HG02642 (cell line): ENCODE data around the gene SH3BP4.
"Not testable (repeated sequence)": the region's sequence is repeated elsewhere in the genome, so short reads cannot be mapped to it uniquely, and the experiment has no call there.

Experiments
- ATAC-seq: cut with Tn5 transposase; IDR thresholded peaks from one replicate; pipeline ENCODE4 v1.9.1; 2021; ENCODE audit warnings: mild to moderate bottlenecking; ENCODE audit not compliant: unreplicated experiment, poor library complexity

Gene SH3BP4

GRCh38 chr2:235007664-235008457, 56.0 kb downstream of the SH3BP4 start:
- no peak for ATAC-seq

- ATAC-seq = no peak
Observed at GRCh38 chr2:235008584-235009044, 56.8 kb downstream of the SH3BP4 start.

DNA sequence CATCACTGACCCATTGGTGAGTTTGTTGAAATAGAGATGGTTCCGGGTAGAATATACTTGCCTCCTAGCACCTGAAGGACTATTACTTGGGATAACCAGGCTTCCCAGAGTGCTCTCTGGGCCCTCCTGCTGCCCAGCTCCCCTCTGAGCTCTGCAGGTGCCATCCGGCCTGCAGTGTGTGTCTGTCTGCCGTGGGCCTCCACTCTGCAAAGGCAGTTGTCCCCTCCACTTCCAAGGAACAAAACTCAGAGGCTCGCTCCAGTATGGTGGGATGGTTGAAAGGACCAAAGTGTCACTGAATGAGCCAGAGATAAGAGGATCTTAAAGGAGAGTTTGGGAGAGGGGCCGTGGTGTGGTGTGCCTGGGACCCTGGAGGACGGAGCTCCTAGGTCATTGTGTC, 57.3 kb downstream of the SH3BP4 start:
- ATAC-seq = no peak

- no peak for ATAC-seq
Observed at GRCh38 chr2:235010117-235010714, 58.4 kb downstream of the SH3BP4 start.

DNA sequence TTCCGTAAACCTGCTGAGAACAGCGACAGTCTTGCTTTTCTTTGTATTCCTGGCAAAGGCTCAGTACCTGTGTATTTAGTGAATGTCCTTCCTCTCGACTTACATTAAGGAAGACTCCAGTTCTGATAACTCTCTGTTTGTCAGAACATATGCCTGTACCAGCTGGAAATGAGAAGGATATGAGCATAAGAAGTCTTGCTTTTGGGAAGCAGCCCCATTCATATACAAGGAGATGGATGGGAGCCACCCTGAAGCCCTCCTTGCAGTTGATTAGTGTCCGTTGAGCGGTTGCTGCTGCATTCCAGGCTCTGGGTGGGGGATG, 59.8 kb downstream of the SH3BP4 start:
- no peak for ATAC-seq

DNA sequence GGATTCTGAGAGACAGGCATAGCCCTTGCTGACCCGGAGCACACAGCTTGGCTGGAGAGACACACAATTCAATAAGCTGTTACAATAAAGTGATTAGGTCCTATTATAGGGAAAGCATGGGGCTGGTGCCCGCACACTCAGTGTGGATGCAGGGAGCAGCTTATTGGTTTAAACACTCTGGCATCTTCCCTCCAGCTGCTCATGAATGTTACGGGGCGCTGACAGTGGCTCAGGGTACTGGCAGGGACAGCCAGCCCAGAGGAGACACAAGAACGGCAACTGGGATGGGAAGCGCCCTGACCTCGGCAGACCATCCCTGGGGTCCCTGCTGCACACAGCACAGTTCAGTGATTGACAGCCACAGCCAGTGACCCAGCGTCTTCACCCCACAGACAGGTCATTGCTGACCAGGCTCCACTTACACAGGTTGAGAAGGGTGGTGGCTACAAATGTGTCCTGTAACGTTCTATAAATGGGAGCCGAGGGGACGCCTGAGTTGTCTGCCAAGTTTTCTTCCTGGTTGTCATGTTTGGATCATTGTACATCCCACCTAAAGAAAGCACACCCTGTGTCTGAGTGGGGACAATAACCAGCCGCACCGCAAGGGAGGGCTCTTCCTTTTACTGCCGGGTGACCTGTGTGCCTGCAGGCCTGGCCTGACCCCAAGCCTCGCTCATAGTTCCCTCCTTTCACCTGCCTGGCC, 60.3 kb downstream of the SH3BP4 start:
- ATAC-seq = no peak

DNA sequence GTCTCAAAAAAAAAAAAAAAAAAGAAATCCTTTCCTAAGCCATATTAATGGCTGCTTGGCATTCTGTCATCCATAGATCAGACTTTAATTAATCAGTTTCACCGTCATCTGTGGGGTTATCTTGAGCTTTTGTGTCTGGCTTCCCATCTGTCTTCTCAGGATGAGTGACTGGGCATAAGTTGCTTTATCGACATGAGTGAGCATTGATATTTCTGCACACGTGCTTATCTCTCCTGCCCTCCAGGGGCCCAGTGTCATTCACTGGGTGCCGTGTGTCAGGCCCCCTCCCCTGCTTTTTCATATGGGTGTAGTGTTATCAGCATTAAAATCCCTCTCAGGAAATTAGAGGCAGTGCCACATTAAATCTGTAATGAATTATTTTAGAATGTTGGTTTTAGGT, 65.6 kb downstream of the SH3BP4 start:
- no peak for ATAC-seq

GRCh38 chr2:235018838-235019237, 67.0 kb downstream of the SH3BP4 start:
- ATAC-seq = no peak

DNA sequence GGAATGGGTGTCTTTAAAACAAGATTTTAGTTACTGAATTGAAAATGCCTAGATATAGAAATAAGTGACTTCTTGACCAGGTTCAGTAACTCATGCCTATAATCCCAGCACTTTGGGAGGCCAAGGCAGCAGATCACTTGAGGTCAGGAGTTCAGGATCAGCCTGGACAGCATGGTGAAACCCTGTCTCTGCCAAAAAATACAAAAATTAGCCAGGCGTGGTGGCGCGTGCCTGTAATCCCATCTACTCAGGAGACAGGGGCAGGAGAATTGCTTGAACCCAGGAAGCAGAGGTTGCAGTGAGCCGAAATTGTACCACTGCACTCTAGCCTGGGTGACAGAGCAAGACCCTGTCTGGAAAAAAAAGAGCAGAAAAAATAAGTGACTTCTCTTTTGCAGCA, 68.3 kb downstream of the SH3BP4 start:
- not testable (repeated sequence) for ATAC-seq

DNA sequence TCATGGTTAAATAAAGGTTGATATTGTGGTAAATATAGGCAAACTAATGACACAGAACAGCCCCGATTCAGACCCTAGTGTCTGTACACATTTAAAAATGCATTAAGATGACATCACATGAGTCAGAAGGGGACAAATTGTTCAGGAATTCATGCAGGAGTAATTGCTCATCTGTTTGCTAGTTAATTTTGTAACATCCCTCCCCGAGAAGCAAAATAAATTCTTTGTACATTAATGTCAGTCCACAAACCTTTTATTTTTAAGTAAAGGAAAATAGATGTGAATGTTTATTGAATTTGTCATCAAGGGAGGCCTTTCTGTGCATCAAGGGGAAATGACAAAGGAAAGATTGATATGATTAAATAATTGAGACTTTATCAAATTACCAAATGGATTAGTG, 69.9 kb downstream of the SH3BP4 start:
- no peak for ATAC-seq

DNA sequence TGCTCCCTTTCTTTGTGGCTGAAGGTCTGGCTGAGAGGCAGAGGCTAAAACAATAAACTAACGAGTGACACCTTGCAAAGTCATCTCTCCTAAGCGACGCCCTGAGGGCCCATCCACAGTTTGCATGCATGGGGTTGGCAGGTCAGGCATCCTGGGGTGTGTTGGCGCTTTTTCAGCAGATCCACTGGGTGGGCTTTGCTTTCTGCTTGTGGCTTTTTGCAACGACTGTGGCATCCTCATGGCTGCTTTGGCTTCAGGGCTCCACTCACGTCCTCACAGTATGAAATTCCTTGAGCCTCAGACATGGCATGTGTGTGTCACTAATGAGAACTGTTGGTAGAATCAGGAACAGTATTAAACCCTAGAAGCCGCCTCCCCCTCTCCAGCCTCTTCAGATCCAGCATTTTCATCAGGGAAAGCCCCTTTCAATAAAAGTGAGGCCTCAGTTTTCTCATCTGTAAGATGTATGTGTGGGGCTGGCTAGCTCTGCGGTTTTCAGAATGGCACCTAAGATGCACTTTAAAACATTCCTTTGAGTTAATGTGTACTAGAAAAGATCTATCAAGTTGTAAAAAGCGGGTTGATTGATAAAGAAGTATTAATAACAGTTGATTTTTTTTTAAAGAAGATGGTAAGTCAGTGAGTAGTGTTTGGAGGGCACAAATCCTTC, 72.5 kb downstream of the SH3BP4 start:
- ATAC-seq = no peak

DNA sequence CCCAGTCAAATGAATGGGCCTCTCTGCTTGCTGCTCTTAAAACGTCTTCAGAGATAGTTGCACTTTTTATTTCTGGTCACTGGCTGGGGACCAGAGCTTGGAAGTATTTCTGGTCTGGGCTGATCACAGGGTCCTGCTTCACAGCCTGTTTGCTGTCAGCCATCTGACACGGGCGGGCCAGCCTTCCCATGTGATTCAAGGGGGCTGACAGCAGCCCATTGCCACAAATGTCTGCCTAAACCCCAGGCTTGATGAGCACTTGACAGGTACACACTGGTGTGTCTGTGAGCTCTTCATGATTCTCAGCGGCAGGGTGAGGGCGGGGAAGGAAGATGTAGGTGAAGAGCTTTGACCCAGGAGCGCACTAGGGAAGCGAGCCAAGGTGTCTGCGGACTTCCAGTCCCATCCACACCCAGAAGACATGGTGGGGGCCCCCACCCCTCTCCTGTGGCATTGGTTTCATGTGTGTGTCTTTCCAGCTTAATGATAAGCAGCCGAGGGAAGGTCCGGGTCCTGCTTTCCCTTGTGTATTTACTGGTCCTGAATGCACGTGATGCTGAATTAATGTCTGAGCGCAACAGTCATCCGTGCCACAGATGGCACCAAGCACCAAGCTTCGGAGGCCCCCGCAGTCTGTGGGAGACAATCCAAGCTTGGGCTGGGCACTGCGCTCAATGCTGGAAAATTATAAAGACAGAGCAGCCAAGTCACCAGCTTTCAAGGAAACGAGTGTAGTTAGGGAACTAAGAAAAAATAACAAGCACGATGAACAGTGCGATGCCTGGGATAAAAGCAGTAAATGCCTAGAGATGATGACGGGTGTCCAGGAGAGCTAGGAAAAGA, 73.3 kb downstream of the SH3BP4 start:
- ATAC-seq = no peak

GRCh38 chr2:235025800-235026536, 74.2 kb downstream of the SH3BP4 start:
- ATAC-seq = no peak

GRCh38 chr2:235026649-235027557, 75.1 kb downstream of the SH3BP4 start:
- no peak for ATAC-seq

GRCh38 chr2:235027558-235028214, 75.9 kb downstream of the SH3BP4 start:
- no peak for ATAC-seq

DNA sequence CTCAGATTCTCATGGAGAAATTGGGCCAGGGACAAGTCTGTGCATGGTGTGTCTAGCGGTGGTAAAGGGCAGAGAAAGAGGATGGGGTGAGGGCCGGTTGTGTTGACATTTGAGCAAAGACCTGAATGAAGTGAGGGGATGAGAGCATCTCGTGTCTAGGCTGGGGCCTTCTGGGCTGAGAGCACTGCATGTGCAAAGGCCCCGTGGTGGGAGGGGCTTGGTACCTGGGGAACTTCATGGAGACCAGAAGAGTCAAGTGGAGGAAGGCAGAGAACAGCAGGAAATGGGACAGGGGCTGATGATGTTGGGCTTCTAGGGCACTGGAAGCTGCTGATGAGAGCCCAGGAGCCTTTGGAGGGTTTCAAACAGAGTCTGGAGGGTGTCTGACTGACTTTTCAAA, 76.8 kb downstream of the SH3BP4 start:
- no peak for ATAC-seq

DNA sequence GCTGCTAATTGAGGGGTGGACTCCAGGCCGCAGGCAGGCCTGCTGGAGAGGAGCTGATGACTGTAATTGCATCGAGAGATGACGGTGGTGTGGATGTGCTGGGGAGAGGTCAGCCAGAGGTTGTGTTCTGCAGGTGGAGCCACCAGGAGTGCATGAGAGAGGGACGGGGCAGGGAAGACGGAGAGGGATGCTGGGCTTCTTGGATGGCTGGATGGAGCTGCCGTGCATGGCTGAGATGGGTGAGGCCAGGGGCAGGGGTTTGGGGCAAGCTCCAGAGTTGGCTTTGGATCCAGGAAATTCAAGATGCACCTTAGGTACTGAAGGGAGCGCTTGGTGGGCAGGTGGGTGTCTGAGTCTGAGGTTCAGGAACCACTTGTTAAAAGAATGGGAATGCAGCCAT, 77.2 kb downstream of the SH3BP4 start:
- ATAC-seq = no peak

GRCh38 chr2:235030126-235030525, 78.3 kb downstream of the SH3BP4 start:
- ATAC-seq = no peak
